ENCODE results near the gene NEURL1B.

- no peak for TF ChIP-seq SUZ12 (IDR thresholded peaks at IDR 0.05; ENCODE audit: extremely low read depth, insufficient read depth, insufficient read length)
- TF ChIP-seq ZNF274 (IDR thresholded peaks at IDR 0.05; ENCODE audit: low read depth, low read length): no peak
- no peak for TF ChIP-seq YY1 (IDR thresholded peaks at IDR 0.05; ENCODE audit: insufficient read depth, insufficient read length)
Observed at GRCh38 chr5:172687940-172688339, 46.9 kb downstream of the NEURL1B start.
